ENCODE results near the gene MARCHF9.

Gene MARCHF9

DNA sequence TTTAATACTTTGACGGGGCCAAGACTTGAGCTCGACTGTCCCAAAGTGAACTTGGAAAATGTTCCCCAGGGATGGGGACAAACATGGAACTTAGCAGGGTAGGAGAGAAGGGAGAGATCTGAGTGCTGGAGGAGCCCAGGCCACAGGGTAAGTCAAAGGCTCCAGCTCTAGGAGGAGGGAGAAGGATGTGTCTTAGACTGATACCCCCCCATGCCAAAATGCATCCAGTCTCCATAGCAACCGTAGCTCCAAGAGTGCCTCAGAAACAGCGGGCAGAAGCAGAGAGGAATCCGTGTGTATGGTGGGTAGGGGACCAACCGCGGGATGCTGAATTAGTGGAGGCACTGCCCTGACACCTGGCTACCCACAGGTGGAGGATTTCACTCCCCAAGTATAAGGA lies 15.5 kb upstream of the MARCHF9 start:
- no peak for DNase-seq

DNA sequence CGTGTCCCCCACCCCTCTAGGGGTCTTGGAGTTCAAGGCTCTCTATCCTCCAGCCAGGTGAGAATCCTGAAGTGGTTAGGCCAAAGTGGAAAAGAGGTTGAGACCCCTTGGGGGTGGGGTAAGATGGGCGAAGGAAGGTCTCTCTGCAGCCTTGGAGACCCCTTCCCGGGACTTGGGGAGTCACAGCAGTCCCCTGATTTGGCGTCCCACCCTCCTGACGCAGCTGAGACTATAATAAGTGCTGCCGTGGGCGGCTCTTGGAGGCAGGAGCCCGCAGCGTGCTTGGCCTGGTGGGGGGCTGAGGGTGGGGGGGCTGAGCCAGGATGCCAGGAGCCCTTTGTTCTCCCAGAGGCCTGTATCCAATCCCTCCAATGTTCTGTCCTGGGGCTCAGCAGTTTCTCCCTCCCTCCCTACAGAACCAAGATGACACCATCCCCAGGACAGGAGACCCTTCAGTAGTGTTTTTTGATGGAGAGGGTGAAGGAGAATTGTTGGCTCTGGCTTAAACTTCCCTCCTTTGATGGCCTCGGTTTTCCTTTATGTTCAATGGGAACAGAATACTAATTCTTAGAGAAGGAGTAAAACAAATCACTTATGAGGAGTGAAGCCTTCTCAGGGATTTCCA lies 14.9 kb upstream of the MARCHF9 start:
- DNase-seq: no peak

DNA sequence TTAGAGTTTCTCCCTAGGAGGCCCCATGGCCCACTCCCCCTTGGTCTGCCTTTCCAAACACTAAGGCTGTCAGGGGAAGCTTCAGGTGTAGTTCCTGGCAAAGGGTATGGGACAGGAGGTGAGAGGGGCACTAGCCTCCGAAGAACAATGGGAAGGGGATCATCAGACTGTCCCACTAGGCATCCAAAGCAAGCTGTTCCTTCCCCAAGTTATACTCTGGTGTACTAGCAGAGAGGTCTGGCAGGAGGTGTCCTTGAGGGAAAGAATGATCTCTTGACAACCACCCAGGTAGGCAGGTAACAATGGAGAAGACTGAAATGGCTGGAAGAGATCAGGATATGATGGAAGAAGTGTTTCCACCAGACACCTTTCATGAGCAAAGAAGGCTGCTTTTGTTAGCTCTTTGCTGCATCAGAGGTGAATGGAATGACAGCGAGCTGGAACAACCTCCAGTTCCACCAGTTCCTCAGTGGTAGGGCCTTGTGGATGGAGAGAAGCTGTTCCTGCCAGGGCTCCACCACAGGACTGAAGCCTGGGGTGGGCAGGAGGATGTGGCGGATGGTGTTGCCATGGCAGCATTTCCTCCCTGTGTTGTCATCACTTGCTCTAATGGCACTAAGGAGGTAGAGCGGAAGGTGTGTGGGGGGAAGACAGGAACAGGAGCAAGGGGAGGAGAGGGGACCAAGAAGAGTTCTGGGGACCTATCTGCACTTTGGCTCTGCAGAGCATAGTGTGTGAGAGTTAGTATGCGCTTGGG lies 14.1 kb upstream of the MARCHF9 start:
- DNase-seq: peak; percentile 56 to 57

DNA sequence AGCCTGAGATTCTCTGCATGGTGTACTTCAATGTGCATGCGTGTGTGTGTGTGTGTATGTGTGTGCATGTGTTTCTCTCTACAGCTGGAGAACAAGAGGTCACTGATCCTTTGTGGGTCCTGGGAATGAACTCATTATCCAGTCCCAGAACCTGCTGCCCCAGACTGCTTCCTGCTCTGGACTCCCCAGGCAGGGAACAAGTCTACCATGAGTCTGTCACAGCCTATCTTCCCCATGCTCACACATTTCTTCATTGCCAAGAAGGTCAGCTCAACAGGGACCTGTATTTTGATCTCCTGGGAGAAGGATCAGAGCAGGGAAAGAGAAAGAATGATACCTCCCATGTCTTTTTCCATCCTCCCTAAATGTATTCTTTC lies 13.5 kb upstream of the MARCHF9 start:
- DNase-seq: no peak

DNA sequence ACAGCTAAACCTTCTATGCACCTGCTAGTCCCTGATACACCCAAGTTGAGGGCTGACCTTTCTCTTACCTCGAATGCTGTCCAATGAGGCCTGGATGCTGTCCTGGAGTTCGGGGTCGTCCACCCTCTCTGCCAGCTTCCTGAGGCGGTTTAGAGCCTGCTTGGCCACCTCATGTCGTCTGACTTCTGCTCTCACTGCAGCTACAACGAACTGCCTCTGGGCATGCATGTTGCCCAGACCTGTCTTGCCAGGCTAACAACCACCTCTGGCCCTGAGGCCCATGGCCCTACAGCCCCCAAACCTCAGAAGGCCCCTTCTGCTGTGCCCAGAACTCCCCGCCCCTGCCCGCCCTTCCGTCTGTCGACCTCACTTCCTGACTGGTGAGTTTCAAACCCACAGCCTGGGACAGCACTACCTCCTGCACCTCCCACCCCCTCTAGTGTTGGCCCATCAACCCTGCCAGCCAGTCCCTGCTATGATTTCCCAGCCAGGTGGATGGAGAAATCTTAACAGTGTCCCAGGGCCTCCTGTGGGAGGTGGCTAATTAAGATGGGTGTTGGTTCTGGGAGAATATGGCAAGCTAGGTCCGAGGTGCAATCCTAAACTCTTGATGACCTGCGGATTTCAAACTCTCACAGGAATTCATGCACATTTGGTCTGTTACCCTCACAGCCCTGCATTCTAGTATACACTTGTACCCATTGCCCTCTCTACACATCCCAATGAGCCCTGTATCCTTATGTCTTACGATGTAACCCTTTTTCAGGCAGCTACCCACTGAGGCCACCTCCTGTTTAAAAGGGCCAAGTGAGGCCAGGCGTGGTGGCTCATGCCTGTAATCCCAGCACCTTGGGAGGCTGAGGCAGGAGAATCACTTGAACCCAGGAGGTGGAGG lies 12.8 kb upstream of the MARCHF9 start:
- DNase-seq: peak; percentile 66 to 73

DNA sequence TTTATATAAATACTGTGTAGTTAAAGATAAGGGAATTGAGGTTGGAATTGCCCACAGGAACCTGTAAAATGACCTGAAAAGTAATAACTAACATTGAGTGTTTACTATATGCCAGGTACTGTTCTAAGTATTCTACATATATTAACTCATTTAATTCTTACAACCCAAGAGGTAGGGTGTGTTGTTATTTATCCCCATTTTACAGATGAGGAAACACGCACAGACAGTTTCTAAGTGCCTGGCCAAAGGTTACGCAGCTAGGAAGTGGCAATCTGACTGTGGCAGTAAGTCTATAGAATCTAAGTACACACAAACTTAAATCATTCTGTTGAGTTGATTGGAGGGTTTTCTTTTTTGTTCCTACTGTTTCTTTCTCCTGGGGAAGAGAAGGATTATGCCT lies 11.1 kb upstream of the MARCHF9 start:
- no peak for DNase-seq

DNA sequence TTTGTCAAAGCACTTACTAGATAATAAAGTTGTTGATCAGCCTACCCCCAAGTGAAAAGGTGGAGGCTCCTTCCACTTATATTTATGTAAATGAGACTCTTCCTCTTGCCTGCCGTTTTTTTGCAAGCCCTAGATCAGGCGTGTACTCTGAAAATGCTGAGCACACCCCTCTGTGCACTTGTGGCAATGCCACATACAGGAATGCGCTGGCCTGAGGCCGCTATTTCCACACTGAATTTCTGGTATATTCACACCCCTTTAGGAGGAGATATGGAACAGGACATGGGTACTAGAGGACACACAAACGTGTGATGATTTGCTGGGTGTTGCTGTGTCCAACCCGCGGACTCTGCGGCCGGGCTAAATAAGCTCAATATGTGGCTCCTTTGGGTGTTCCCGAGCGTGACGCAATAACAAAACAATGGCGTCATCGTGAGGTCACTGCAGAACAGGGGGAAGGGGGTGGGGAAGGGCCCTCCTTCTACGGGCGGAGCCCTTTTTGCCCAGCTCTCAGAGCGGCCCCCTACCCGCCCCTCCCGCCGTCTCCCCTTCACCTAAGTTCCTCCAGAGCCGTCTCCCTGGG lies 10.6 kb upstream of the MARCHF9 start:
- peak; percentile 68 to 74 for DNase-seq

DNA sequence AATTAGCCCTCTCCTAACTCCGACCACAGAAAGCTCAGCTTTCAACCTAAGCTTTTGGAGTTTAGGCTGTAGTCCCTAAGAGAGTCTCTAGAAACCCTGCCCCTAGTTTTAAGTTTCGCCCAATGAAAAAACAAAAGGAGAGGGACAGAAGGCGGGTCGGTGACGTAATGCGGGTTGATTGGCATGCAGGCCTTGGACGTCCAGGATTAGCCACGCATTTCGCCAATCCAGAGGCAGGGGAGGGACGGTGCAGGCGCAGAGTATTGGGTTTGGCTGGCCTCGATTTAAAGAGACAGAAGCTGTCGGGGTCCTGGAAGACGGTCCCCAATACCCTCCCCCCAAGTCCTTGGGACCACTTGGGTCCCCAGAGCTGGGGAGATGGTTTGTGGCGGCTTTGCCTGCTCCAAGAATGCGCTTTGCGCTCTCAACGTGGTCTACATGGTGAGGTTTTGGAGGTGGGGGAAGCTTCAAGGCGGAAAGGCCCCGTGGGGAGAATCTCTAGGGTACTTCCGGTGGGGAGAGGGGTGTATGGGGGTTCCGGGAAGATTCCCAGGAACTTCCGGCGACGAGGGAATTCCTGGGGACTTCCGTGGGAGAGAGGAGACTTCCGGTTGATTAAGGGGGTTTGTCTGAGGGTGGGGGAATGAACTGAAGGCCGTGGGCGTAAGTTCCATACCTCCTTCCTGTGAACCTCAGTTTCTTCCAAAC lies 10.0 kb upstream of the MARCHF9 start, which contains the start of gene TSPAN31:
Gene TSPAN31 (plus strand): TSS at position 263 of the 708 bp plus-strand sequence. CDS start 116 bp downstream, at position 379.
- DNase-seq: peak; percentile 89 to 91

DNA sequence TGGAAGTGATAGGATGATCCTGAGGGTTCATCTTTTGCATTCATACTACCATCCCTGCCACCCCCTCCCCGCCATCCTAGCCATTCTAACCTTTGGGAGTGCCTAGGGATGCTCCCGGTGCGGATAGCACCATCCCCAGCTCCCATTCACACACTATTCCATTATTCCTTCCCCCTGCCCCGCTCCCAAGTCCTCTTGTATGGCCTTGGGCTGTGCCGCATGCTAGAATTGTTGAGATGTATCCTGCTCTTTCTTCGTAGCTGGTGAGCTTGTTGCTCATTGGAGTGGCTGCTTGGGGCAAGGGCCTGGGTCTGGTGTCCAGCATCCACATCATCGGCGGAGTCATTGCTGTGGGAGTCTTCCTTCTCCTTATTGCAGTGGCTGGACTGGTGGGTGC lies 9.4 kb upstream of the MARCHF9 start:
- no peak for DNase-seq

DNA sequence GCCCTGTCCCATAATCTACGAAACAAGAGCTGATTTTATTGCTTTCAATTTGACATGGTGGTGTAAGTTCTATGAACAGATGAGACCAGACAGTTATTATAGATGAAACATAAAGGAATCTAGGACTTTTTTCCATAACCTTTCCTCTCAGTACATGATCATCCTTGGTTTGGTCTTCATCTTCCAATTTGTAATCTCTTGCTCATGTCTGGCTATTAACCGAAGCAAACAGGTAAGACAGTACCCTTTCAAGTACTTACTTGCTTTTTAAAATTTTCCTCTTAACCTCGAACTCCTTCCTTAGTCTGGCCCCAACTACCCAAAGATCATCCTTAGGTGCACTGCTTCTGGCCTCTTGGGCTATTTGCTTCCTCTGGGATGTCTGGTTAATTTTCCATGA lies 8.9 kb upstream of the MARCHF9 start:
- no peak for DNase-seq

DNA sequence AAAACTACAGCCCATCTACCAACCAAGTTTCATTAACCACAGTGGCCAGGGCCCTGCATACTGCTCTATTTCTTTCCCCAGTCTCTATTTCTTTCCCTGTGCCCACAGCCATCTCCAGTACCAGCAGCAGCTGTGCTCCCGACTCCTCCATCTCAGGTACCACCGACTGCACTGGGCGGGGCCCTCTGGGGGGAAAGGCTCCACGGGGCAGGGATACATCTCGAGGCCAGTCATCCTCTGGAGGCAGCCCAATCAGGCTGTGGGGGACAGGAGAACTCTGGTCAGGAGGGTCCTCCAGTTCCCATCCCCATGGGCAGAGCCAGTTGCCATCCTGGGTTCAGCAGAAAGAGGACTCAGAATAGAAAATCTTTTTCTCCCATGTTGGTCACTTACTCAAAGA lies 5.8 kb upstream of the MARCHF9 start:
- no peak for DNase-seq

DNA sequence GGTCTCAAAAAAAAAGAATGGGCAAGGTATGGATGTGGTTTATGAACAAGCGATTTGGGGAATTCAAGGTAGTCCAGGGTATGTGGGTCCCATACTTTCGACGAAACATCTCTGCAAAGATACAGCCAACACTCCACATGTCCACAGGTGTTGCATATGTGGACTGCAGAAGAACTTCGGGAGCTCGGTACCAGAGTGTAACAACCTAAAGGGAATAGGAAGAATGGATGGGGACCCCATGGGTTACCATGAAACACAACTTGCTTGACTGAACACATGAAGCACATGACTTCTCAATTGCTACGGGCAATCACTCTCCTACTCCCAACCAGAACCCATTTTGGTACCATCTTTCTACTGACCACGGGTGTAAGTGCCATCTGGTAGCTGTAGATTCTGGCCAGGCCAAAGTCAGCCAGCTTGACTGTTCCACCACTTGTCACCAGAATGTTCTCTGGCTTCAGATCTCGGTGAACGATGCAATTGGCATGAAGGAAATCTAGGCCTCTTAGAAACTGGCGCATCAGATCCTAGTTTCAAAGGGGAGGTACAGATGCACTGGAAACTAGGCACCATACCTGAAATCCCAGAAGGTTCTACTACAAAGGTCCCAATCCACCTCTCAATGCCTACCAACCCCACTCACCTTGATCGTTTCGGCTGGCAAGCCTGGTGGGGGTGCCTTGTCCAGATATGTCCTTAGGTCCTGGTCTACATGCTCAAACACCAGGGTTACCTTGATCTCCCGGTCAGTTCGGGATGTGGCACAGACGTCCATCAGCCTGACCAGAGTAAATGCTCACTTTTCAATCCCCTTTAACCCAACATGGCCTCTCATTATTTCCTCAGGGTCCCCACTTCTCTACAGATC lies 4.1 kb upstream of the MARCHF9 start:
- no peak for DNase-seq

DNA sequence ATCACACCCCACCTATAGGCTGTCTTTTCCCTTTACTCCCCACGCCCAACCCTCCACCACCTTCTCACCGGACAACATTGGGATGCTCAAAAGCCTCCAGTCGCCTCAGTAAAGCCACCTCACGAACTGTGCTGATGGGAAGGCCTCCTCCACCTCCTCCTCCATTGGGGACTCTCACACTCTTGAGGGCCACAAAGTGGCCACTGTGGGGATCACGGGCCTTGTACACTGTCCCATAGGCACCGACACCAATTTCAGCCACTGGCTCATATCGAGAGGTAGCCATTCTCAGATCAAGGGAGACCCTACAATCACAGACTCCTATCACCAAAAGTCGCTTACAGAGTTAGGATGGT lies 3.5 kb upstream of the MARCHF9 start:
- DNase-seq: no peak

DNA sequence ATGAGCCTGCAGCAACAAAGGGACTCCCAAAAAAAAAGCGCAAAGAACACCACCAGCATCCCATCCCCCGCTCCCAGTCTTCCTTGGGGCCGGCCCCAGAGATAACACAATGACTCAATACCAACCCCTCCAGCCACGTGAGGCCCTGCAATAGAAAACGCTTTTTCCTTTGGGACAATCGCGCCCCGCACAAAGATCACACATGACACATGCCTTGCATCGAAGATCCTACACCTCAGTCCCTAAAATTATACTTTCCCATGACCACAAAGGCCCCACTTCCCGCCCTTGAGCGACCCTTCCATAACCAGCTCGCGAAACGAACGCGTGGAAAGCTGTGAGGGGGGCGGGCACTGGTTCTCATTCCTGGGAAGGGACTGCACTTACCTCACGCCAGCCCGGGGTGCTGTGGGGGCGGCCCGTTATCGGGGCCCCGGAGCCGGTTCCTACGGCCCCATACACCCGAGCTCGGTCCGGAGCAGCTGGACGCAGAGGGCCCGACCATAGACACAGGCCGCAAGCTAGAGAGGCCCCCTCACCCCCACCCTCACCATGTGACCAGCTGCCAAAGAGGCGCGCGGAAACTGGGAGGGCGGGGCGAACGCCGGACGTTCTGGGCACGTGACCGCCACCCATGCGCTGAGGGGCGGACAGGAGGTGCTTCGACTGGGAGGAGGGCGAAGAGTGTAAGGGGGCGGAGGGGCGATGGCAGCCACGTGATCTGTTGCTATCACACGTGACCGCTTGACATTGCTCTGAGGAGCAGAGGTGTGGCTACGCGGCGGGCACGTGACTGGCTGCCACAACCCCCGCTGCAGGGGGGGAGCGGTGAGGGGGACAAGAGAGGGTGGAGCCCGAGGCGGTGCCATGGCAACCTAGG lies 2.9 kb upstream of the MARCHF9 start, which contains the start of gene CDK4:
Gene CDK4 (minus strand): TSS at position 523 of the 880 bp plus-strand sequence. CDS start 593 bp downstream, outside the sequence.
- peak; percentile 93 to 96 for DNase-seq

DNA sequence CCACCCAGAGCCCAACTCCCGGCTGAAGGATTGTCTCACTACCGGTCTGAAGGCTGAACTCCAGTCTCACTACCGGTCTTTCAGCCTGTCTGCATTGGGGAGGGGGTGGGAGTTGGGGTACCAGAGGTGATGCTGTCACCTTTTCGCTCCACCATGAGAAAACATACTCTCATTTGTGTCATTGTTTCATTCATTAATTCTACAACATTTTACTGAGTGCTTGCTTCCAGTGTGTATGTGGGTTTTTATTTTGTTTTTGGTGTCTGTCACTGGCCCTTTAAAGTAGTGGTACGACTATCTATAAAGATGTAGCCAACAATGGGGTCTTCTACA lies 2.3 kb upstream of the MARCHF9 start:
- no peak for DNase-seq

DNA sequence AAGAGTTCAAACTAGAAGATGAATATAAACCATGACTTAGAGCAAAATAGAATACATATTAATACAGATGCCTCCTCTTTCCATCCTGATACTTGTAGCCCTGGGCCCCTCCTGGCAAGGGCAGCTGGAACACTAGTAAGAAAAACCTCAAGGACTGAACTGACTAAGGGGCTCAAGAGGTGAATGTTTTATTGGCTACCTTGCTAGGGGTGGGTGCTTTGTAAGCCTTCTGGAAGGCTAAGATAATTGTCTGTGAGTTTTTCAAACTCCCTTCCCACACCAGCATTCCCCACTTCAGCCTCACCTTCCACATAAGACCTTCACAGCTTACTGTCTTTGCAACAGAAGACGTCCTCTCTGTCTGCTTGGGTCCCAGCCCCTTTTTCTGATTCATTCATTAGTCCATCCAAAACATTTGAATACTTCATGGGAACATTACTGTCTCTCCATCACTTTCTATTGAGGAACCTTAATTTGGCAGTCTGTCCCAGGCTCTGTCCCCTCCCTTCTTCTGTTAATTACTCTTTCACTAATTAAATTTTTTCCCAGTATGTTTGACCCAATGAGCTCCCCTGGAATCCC lies 1.1 kb upstream of the MARCHF9 start:
- DNase-seq: no peak

DNA sequence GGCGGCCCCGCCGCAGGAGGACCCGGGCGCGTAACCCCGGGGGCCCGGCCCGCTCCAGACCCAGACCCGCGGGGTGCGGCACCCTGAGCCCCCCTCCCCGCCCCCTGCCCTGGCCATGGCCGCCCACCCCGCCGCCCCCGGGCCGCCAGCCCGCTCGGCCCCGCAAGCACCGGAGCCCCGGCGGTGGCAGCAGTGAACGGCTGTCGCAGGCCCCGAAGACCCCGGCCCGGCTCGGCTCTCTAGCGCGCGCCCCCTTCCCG lies 221 bp downstream of the MARCHF9 start:
- no peak for DNase-seq

DNA sequence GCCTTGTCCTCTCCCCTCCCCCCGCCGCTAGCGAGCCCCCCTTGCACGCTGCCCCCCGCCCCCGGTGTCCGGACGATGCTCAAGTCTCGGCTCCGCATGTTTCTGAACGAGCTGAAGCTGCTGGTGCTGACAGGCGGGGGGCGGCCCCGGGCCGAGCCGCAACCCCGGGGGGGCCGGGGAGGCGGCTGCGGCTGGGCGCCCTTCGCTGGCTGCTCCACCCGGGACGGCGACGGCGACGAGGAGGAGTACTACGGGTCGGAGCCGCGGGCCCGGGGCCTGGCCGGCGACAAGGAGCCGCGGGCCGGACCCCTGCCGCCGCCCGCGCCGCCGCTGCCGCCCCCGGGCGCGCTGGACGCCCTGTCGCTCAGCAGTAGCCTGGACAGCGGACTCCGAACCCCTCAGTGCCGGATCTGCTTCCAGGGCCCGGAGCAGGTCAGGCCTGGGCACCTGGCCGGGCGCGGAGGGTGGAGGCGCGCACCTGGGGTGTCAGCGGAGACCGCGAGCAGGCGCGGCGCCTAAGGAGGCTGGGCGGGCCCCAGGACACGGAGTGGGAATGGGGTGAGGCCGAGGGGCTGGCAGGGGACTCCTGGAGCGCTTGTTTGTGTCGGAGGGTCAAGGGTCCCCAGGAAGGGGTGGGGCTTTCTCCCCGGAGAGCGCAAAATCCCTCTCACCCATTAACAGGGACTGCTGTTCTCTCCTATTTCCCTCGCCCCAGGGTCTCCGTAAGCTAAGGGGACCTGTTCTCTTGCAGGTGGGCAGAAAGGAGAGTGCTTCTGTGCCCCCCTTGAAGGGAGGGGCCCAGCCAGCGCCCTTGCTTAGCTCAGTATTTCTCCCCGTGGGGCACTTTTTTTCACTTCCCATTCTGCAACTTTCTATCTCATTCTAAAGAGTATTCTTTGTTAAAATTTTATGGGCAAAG lies 810 bp downstream of the MARCHF9 start:
- DNase-seq: peak in 1 of 2 donors; percentile 18

Data from stimulated activated CD4-positive, alpha-beta T cell treated with anti-CD3 and anti-CD28 coated beads, Interleukin-2, amount 100 ng/mL, for 48 hours (primary cell).